ENCODE measurements around the gene KRT76.

DNA sequence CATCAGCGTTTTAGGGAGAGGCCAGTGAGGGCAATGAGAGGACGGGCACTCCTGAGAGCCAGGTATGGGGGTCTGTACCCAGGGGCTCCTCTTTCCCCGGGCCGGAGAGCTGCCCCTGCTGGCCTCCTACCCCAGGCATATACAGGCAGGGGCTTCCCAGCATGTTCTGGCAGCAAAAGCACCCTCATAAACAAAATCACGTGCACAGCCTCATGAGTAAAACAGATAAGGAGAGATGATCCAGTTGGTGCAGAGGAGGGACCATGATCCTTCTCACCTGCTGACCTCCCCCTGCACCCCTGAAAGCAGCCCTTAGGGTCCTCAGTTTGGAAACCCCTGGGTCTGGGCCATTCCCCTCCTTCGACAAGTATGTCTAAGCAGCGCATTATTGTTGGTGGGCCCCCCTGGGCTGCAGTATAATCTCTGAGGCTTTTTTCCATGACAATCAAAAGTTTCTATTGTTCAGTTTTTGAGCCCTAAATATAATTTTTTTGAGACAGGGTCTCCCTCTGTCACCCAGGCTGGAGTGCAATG lies 41.8 kb upstream of the KRT76 start:
- TF ChIP-seq, protein P1, sequence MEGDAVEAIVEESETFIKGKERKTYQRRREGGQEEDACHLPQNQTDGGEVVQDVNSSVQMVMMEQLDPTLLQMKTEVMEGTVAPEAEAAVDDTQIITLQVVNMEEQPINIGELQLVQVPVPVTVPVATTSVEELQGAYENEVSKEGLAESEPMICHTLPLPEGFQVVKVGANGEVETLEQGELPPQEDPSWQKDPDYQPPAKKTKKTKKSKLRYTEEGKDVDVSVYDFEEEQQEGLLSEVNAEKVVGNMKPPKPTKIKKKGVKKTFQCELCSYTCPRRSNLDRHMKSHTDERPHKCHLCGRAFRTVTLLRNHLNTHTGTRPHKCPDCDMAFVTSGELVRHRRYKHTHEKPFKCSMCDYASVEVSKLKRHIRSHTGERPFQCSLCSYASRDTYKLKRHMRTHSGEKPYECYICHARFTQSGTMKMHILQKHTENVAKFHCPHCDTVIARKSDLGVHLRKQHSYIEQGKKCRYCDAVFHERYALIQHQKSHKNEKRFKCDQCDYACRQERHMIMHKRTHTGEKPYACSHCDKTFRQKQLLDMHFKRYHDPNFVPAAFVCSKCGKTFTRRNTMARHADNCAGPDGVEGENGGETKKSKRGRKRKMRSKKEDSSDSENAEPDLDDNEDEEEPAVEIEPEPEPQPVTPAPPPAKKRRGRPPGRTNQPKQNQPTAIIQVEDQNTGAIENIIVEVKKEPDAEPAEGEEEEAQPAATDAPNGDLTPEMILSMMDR (optimal IDR thresholded peaks at IDR 0.05 in 1 of 3, IDR thresholded peaks at IDR 0.05 in 1 of 3, conservative IDR thresholded peaks at IDR 0.05 in 1 of 3; ENCODE audit: extremely low read depth in 1 of 3, insufficient read depth in 2 of 3, low read length in 3 of 3): no peak
- TF ChIP-seq EZH2 (IDR thresholded peaks at IDR 0.05; ENCODE audit: low read length): no peak
